ENCODE results near the gene PROM1. TPM values are rescaled to one million over a fixed set of nuclear protein-coding genes. Genes with fewer than 3 reads are reported as not detected.

PROM1 gene
- total RNA-seq = 13.9 and 14.6 TPM in 2 replicates

GRCh38 chr4:16083241-16084191 lies at the start of gene PROM1:
PROM1 (minus strand) TSS chr4:16084023; CDS start chr4:16075906, 8,117 bp downstream.

DNA sequence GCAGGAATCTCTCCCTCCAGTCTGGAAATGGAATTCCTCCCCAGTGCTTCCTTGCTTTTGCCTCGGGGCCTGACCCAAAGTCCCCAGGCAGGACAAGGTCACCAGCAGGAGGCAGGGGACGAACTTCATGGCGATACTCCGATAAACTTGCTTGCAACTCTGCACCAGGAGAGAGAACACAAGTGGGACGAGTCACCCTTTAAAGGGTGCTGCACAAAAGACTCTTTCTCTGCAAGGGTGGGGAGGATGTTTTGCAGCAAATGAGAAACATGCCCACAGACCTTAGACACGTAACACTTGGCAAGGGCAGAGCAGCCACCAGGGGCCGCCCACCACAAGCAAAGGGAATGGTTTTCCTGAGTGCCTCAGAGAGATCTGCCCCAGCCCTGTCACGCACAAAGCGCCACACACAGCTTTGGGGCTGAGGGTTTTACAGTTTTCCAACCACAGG lies 120.8 kb downstream of the PROM1 start, which contains the start of gene FGFBP2:
FGFBP2 (minus strand) TSS at position 175 of the 451 bp plus-strand sequence; CDS start at position 129, 46 bp downstream.

GRCh38 chr4:15938640-15939039 lies 145.2 kb downstream of the PROM1 start, which contains the start of gene FGFBP1:
FGFBP1 (minus strand) TSS chr4:15938740; CDS start chr4:15936632, 2,108 bp downstream.

Other genes with a start within 250 kb of the PROM1 start
- gene FGFBP1, start 145.3 kb downstream of the PROM1 start, total RNA-seq = 0.16 and 0.38 TPM in 2 replicates
- not detected in 2 replicates for gene FGFBP2, start 120.8 kb downstream of the PROM1 start, total RNA-seq
- 4.1 and 6.2 TPM in 2 replicates for gene TAPT1, start 142.4 kb upstream of the PROM1 start, total RNA-seq

All from mesangial cell (primary cell).